HG02870 (cell line): Measurements from ENCODE around the gene ZNF135.

Source experiments
- ATAC-seq: cut with Tn5 transposase; IDR thresholded peaks from one replicate; pipeline ENCODE4 v1.9.1; 2021; ENCODE audit warnings: mild to moderate bottlenecking, moderate library complexity; ENCODE audit not compliant: unreplicated experiment

ZNF135 gene

GRCh38 chr19:58046856-58047255 is 12.2 kb upstream of the ZNF135 start:
- ATAC-seq = no peak

DNA sequence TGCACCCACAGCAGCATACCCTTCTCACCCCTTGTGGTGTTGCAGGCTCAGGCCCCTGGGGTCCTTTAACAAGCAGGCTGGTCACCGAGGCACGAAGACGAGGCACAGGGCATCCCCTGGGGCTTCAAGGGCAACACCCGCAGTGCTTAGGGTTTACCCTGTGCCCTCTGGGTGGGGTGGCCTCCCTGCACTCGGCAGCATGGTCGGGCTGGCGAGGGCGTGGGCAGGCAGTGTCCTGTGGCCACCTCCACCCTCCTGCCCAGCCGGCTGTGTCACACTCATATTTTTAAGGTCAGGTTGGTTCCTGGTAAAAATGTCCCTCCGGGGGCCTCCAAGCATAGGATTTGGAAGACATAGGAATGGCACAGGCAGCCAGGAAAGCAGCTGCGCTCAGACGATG is 11.4 kb upstream of the ZNF135 start:
- no peak for ATAC-seq

DNA sequence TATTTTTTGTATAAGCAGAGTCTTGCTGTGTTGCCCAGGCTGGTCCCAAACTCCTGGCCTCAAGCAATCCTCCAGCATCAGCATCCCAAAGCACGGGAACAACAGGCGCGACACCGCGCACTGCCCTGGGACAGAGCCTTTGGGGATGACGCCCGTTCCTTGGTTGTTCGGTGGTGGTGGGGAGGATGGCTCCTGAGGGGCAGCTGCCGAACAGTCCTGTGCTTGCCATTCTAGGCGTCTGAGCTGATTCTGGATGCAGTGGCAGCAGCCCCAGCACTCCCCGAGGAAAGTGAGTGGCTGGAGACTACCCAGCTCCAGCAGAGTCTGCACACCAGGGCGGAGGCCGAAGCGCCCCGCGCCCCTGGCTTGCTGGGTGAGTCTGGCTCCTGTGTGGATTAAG is 6.8 kb upstream of the ZNF135 start:
- no peak for ATAC-seq

GRCh38 chr19:58053480-58054156 is 5.5 kb upstream of the ZNF135 start:
- ATAC-seq = no peak

GRCh38 chr19:58054901-58055874 is 3.9 kb upstream of the ZNF135 start:
- no peak for ATAC-seq

DNA sequence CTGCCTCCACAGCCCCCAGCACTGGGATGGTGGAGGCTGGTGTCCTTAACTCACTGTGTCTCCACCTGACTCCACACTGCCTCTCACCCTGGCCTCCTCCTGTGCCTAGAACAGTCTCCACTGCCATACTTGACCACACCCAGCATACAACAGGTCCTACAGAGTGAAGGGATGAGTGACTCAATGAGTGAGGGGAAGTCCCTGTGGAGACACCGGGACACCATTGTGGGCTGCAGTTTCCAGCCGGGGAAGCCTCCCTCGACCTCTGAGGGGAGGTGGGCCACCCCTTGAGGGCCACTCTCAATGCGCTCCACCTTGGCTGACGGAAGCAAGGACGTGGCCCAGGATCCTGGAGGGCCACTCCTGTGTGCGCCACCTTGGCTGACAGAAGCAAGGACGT is 2.8 kb upstream of the ZNF135 start:
- ATAC-seq = no peak

GRCh38 chr19:58056861-58057260 is 2.2 kb upstream of the ZNF135 start:
- ATAC-seq = no peak

DNA sequence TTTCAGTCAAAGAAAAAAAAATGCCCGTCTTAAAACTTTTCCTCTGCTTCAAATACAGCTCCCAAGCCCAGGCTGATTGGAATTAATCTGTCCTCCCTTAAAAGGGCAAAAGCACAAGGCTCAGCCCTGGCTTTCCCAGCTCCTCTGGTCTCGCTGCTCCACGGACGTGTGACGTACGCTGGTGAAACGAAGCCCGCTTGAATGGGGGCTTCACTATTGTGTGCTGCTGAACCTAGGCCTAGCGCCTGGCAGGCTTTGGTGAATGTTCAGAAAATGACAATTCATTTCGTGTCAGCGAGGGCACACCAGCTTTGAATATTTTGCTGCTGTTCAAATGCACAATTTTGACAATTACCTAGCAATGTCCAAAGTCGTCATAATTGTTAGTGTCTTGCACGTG is 615 bp upstream of the ZNF135 start:
- no peak for ATAC-seq

DNA sequence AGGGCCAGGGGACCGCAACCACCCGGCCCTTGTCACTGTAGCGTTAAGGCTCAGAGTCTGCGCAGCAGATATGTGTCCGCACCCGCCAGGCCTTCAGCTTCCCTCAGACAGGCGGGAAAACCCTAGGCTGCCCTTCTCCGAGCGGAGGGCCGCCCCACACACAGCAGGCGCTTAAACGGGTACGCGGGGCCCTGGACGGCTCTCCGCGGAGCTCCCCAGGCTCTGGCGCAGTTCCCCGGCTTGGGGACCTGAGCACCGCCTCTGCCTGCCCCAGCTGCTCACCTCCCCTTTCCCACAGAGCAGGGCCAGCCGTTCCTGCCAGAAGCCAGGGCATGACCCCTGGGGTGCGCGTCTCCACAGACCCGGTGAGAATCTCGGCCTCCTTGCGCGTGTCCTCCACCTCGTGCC is 593 bp downstream of the ZNF135 start:
- ATAC-seq = no peak

GRCh38 chr19:58060231-58060630 is 1.1 kb downstream of the ZNF135 start:
- no peak for ATAC-seq

- no peak for ATAC-seq
These were observed 4.6 kb downstream of the ZNF135 start for GRCh38 chr19:58063712-58064111.

DNA sequence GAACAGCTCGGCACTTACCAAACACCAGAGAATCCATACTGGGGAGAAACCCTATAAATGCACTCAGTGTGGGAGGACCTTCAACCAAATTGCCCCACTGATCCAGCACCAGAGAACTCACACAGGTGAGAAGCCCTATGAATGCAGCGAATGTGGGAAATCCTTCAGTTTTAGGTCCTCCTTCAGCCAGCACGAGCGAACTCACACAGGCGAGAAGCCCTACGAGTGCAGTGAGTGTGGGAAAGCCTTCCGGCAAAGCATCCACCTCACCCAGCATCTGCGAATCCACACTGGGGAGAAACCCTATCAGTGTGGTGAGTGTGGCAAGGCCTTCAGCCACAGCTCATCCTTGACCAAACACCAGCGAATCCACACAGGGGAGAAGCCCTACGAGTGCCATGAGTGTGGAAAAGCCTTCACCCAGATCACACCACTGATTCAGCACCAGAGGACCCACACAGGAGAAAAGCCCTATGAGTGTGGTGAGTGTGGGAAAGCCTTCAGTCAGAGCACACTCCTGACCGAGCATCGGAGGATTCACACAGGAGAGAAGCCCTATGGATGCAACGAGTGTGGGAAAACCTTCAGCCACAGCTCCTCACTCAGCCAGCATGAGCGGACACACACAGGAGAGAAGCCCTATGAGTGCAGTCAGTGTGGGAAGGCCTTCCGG is 8.3 kb downstream of the ZNF135 start:
- no peak for ATAC-seq

DNA sequence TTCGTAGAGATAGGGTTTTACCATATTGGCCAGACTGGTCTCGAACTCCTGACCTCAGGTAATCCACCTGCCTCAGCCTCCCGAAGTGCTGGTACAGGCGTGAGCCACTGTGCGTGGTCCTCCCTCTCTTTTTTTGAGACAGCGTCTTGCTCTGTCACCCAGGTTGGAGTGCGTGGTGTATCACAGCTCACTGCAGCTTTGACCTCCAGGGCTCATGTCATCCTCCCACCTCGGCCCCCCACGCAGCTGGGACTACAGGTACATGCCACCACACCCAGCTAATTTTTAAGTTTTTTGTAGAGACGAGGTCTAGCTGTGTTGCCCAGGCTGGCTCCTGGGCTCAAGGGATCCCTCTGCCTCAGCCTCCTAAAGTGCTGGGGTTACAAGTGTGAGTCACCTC is 20.7 kb downstream of the ZNF135 start:
- ATAC-seq = no peak

GRCh38 chr19:58083021-58083420 is 23.9 kb downstream of the ZNF135 start:
- ATAC-seq = no peak

DNA sequence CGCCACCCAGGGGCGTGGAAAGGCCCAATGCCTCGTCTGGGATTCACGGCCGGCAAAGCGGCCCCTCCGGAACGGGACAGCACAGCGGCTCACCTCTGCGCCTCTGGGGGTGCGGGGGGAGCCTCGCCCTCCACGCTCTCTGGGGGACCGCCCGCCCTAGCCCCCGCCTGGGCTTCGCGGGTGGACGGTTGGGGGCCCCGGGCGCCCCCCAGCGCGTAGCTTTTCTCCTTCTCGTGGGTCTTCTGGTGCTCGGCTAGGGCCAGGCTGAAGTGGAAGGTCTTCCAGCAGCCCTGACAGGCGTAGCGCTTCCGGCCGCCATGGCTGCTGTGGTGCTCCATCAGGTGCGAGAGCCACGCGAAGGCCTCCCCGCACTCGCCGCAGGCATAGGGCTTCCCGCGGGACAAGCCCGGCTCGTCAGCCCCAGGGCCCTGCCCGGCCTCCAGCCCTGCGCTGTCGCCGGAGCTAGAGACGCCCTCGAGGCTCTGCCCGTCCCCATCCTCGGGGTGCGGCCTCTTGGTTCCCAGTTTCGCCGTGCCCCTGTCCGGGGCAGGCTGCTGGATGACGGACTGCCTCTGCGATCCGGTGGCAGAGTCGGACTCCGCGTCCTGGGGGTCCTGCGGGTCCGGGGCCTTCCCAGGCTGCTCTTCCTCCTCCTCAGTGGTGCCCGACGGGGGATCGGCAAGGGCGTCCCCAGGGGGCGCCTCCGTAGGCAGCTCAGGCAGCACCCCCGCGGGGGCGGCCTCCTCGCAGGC is 25.7 kb downstream of the ZNF135 start:
- no peak for ATAC-seq

DNA sequence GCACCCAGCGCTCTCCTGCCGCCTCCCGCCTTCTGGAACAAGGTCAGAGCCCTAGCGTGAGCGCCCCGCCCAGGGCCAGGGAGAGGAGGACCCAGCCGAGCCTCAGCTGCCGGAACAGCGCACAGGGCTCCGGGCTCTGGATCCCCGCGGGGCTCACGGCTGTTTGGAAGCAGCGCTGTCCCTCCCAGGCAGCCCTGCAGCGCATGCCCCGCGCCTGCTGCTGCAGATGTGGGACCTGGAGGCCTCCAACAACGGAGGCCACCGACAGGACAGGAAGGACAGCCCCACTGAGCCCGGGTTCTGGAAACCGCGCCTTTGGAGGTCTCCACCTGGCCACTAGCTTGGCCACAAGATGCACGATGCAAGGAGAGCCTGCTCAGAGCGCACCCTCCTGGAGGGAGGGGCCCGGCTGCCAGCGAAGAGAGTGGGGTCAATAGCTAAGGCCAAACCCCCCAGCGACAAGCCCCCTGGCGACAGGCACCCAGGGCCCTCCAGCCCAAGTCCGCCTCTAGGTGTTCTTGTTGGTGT is 26.3 kb downstream of the ZNF135 start:
- ATAC-seq = no peak

DNA sequence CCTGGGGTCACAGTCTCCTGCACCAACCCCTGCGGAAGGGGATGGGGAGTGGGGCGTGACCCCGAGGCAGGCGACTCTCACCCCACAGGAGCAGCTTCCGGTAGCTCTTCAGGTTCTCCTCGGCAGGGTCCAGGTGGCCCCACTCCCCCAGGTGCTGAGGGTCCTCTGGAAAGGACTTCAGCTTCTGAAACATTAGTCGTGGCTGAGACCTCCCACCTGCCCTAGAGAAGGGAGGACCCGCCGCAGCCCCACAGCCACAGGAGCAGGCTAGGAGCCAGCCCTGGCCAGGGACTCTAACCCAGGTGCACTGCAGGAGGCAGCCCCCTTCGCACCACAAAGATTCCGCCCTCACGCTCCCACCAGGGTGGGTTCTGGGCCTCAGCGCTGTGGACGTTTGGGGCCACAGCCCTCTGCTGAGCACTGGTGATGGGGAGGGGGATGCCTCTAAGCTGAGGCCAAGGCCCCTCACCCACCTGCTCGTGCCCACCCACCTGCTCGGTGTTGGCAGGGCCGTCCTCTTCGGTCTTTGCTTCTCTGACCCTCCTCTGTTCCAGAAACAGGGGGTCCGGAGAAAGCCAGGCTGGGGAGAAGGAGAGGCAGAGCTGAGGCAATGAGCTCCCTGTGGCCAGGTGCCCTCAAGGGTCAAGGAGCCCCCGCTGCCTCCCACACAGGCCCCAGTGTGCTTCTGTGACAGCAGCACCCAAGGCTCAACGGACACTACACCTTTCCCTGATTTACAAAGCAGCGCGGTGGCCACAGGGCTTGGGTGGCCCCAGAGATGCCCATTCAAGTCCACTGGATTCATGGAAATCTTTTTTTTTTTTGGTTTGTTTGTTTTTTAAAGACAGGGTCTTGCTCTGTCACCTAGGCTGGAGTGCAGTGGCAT is 28.0 kb downstream of the ZNF135 start:
- no peak for ATAC-seq

DNA sequence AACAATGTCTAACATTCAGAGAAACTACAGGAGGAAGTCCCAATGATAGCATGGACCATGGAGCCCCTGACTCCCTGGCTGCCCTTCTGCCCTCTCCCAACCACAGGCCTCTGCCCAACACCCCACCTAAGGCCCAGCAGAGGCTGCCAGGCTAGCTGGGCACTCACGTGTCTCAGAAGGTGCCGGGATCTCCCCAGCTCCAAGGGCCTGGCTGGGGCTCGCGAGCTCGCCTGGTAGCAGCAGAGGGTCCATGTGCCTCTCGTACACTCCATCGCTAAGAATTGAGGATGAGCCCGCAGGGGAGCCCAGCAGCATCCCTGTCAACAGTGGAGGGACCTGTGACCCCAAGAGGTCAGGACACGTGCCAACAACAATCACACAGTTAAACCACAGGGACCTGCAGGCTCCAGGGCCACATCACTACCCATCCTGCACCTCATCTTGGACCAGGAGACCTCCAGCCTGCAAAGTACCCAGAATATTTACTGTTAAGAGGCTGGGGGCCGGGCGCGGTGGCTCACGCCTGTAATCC is 29.5 kb downstream of the ZNF135 start:
- no peak for ATAC-seq

DNA sequence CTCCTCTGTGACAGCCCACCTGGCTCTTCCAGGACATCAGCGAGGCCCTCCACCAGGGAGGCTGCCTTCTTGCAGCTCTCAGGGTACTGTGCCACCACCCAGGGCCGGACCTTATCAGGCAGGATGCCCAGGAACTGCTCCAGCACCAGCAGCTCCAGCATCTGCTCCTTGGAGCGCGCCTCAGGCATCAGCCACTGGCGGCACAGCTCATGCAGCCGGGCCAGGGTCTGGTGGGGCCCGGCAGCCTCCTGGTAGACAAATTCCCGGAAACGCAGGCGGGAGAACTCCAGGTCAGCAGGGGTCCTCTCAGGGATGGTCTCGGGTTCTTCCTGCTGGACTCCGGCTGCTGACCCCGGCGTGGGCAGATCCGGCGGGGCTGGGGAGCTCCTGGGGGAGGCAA is 30.8 kb downstream of the ZNF135 start:
- no peak for ATAC-seq
